HG03460 (cell line): ENCODE results near the gene FOXK1.
"Not testable (repeated sequence)": the region's sequence is repeated elsewhere in the genome, so short reads cannot be mapped to it uniquely, and the experiment has no call there.

ENCODE experiments used
- ATAC-seq: cut with Tn5 transposase; IDR thresholded peaks from one replicate; pipeline ENCODE4 v1.9.1; 2021; ENCODE audit not compliant: unreplicated experiment

Gene FOXK1

DNA sequence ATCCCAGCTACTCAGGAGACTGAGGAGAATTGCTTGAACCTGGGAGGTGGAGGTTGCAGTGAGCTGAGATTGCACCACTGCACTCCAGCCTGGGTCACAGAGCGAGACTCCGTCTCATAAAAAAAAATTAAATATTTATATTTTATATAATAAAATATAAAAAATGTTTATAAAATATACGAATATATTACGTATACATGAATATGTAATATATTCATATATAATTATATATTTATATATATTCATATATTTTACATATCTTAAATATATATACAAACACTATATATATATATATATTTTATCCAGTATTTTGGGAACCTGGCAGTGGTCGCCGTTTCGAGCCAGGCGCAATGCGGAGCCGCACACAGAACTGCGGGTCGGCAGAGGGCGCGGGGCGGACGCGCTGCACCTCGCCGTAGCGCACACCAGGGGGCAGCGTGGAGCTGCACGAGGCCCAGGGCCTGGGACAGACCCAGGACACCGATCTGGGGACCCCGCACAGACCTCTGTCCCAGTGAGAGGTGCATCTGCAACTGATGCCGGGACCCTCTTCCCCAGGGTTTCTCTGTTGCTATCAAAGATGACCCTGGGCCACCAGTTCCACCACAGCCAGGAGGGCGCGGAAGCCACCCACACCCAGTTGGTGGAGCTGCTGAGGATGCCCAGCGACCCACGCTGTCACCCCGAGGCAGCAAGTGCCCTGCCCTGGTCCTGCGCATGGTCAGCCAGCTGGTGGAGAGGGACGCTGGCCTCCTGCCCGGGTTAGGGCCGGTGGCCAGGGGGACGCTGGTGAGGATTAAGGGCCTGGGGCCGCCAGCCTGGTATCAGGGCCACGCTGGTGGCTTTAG, 116.0 kb downstream of the FOXK1 start:
- ATAC-seq: no peak

DNA sequence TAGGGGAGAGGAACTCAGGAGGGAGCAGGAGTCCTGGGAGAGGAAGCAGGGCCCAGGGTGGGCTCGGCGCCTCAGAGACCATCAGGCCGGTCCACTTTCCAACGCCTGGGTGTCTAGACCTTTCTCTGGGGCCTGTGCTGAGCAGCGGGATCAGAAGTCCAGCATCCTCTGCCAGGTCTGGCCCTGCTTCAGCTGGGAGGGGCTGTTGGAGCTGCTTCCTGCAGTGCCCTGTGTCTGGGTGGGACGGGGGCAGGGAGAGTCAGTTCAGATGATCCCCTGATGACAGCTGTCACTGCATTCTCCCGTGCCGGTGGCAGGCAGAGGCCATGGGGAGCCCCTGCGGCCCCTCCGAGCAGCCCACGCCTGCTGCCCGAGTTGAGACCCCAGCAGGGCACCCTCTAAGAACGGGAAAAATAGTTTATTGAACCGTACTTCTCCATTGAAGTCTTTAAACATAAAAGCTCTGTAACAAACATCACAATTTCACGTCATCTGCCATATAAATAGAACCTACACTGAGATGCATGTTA, 116.7 kb downstream of the FOXK1 start:
- no peak for ATAC-seq

DNA sequence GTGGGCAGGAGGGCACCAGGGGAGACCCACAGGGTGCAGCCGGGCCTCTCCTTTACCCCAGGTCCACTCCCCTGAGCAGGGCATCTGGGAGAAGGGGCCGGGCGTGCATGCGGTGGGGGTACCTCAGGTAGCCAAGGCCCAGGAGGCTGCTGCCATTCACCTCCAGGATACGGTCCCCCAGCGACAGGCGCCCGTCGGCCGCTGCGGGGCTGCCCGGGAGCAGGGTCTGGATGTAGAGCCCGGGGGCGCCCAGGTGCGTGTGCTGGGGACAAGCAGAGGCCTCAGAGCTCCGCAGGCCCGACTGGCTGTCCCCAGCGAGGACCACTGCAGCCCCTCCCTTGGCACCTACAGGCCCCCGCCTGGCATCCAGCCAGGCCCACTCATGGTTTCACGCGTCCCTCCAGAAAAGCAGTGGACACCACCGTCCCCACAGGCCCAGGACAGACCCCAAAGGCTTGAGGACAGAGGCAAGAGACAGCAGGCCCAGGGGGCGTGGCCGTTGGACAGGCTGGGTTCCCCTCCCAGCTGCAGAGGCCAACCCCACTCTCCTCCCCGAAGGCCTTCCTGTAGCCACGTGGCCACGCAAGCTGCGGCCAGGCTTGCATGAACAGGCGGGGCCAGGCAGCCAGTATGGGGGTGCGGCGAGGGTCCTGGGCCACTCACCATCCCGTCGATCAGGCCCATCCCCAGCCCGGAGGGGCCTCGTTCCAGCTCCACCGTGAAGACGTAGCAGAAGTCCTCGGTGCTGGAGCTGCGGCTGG, 117.6 kb downstream of the FOXK1 start:
- no peak for ATAC-seq

DNA sequence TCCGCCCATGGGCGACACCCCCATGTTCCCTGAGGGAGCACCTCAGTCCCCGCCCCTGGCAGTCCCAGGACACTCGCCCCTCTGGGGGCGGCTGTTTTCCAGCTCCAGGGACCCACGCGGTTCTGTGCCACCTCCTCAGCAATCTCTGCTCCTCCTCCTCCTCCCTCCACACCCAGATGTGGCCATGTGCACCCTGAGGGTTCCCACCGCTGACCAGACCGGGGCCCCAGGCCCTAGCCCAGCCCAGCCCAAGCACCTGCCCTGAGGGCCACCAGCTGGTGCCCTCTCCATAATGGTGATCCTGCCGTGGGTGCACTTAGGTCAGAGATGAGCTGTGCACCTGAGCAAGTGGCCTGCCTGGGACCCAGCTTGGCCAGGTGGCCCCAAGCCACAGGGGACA, 118.4 kb downstream of the FOXK1 start:
- no peak for ATAC-seq

DNA sequence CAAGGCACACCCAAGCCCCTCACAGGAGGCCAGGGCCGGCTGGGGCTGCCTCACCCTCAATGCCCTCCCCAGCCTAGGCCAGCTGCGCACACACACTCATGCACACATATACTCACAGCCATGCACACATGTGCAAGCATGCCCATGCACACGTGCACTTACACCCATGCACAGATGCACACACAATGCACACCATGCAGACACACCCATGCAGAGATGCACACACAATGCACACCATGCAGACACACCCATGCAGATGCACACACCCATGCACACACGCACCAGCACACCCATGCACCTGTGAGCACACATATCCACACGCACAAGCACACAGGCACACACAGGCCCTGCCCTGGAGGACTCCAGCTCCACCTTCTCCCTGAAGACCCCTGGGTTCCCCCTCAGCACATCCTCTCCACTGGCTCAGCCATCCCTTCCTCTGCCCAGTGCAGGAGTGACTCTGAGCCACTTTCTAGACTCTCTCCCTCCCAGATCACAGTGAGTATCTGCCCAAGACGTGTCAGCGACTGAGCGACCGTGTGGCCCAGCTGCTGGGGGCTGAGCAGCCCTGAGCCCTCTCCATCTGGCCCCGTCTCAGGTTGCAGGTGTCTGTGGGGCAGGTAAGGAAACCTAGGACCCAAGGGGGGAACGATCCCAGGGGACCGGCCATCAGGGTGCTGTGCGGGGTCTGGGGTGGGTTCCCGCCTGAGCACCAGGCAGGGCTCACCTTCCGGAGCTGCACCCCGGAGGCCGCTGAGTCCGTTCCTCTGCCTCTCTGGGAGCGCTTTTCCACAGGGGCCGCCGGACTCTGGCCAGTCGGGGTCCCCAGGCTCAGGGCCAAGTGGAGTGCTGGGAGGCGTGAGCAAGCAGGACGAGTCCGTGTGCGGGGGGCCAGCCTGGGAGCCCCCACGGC, 119.1 kb downstream of the FOXK1 start:
- no peak for ATAC-seq

DNA sequence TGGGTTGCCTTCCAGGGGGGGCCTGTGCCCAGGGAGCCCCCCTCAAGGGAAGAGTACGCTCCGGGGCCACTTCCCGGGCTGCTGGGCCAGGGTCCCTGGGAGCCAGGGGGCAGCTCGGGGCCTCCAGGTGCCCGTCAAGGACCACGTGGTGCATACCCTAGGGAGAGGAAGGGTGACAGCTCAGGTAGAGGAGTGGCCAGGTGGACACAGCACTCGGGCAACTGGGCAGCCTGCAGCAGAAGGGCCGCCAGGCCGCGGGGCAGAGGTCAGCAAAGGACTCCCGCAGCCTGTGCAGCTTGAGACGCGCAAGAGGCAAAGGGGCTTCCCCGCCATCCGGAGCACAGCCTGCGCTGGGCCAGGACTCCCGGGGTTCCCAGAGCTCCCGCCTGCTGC, 119.7 kb downstream of the FOXK1 start:
- ATAC-seq: no peak

DNA sequence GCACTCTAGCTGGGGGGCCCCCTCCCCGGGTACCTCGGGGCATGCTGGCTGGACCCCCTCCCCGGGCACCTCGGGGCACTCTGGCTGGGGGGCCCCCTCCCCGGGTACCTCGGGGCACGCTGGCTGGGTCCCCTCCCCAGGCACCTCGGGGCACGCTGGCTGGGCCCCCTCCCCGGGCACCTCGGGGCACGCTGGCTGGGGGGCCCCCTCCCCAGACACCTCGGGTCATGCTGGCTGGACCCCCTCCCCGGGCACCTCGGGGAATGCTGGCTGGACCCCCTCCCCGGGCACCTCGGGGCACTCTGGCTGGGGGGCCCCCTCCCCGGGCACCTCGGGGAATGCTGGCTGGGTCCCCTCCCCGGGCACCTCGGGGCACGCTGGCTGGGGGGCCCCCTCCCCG, 120.5 kb downstream of the FOXK1 start:
- ATAC-seq: not testable (repeated sequence)

DNA sequence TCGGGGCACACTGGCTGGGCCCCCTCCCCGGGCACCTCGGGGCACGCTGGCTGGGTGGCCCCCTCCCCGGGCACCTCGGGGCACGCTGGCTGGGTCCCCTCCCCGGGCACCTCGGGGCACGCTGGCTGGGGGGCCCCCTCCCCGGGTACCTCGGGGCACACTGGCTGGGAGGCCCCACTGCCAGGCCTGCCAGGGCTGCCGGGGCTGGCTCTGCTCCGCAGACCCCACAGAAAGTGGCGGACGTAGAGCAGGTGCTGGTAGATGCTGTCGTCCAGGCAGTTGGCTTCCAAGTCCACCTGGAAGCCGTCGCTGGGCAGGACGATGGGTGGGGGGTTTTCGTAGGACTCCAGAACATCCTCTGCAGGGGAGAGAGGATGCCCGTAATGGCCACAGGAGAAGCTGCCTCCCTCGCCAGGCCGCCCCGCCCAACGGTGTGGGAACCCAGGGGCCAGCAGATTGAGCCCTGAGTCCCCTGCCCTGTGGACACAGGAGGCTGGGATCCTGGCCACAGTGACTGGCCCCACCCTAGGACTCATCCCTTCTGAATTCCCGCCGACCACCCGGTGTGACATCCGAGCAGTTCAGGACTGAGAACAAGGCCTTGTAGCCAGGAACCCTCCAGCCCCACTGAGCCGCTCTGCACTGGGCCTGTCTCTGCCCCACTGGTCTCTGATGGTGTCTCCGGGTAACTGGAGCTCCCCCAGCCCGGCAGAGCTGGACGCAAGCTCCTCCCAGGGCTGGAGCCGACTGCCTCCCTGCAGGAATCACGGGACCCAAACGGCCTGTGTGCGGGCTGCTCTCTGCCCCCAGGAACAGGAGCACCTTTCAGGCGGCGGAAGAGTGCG, 121.5 kb downstream of the FOXK1 start:
- no peak for ATAC-seq

DNA sequence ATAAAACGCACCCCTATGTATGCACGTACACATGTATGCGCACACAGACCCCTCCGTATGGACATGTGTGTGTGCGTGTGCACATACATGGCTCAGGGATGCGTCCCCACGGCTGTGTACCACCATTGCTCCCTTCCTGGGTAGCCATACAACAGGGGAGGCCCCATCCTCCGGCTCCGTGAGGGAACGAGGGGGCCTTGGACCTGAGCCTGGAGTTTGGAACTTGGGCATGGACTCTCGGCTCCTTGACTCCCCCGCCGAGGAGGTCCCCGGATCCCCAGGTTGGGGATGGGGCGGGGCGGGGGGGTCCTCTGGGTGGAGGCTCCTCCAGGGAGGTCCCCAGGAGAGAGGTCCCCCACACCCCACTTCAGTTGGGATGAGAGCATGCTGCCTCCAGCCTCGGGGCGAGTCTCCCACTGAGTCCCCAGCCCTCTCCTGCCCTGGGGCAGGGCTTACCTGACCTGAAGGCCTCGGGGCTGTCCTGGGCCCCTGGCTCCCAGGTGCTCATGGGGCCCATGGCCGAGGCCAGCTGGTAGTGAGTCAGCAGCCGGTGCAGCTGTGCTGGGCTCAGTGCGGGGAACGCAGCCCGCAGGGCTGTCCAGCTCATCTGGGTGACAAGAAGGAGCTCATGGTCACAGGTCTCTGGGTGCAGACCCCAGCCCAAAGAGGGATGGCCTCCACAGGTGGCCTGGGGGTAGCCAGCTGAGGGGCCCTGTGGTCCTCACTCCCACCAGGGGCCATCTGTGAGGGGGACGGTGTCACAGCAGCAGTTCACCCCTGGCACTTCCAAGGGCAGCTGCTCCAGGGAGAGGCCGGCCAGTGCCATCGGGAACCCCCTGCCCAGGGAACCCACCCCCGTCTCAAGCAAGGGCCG, 123.3 kb downstream of the FOXK1 start:
- ATAC-seq: no peak

DNA sequence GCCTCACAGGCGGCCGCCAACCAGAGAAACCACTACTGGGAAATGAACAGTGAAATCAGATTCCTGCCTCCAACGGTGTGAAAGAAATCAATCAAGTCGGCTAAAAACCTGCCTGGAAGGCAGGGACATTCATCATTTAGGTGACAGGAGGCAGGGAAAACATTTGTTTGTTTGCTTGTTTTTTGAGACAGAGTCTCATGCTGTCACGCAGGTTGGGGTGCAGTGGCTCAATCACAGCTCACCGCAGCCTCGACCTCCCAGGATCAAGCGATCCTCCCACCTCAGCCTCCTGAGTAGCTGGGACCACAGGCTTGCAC, 123.8 kb downstream of the FOXK1 start:
- ATAC-seq: no peak

DNA sequence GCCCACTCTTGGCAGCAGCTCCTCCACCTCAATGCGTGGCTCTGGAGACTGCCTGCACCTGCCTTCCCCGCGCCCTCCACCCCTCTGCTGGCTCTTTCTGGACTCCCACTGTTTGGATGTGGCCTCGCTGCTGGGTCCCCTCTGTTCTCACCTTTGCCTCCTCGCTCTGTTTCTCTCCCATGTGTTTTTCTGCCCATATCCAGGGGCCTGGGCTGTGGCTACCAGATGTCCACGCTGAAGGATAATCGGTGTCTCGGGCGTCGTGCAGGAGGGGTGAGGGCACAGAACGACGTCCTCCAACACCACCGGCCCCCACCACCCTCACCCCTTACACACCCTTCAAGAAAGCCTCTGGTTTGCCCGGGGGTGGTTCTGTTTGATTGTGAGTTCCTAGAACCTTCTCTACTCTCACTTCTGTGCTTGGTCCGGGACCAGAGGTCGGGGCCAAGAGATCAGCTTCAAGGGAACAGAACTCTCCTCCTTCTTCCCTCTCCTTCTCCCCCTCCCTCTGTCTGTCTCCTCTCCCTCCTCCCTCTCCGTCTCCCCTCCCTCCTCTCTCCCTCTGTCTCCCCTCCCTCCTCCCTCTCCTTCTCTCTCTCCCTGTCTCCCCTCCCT, 125.0 kb downstream of the FOXK1 start:
- no peak for ATAC-seq

DNA sequence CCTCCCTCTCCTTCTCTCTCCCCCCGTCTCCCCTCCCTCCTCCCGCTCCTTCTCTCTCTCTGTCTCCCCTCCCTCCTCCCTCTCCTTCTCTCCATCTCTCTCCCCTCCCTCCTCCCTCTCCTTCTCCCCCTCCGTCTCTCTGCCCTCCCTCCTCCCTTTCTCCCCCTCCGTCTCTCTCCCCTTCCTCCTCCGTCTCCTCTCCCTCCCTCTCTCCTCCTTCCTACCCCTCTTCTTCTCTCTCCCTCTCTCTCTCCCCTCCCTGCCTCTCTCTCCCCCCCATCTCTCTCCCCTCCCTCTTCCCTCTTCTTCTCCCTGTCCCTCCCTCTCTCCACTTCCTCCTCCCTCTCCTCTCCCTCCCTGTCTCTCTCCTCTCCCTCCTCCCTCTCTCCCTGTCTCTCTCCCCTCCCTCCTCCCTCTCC, 125.5 kb downstream of the FOXK1 start:
- ATAC-seq: no peak

DNA sequence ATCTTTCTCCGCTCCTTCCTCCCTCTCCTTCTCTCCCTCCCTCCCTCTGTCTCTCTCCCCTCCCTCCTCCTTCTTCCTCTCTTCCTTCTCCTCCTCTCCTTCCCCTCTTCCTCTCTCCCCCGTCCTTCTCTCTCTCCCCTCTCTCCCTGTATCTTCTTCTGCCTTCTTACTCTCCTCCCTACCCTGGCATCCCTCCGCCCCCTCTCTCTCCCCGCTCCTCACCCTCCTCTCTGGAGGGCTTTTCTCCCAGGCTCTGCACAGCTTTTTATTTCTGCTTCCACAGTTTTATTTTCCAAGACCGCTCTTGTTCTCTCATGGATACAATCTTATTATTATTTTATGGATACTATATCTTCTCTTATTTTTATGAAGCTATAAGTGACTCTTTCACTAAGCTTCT, 125.9 kb downstream of the FOXK1 start:
- ATAC-seq: no peak

DNA sequence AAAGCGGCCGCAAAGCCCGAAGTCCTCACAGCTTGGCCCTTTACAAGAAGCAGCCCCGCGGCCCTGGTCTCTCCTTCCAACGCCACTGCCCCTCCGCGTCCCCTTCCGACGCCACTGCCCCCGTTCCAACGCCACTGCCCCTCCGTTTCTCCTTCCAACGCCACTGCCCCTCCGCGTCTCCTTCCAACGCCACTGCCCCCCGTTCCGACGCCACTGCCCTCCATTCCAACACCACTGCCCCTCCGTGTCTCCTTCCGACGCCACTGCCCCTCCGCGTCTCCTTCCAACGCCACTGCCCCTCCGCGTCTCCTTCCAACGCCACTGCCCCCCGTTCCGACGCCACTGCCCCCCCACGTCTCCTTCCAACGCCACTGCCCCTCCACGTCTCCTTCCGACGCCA, 126.5 kb downstream of the FOXK1 start:
- no peak for ATAC-seq

DNA sequence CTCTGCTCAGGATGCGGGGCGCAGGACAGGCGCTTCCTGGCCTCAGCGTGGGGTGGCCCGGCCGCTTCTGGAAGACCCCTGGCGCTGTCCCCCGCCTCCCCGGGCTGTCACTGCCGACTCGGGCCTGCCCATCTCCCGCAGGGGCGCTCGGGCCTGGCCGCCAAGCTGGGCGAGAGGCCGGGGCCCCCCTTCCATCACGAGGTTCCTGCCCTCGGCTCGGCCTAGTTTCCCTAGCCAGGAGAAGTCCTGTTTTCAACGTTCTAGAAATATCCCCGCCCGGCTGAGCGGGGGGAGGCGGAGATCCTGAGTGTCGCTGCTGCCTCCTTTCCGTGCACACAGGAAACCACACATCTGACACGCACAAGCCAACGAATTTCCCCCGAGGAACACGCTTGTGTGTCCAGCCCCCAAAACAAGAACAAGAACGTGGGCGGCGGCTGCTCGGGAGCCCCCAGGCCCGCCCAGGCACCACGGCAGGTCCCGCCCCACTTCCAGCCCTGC, 127.0 kb downstream of the FOXK1 start:
- ATAC-seq: no peak

DNA sequence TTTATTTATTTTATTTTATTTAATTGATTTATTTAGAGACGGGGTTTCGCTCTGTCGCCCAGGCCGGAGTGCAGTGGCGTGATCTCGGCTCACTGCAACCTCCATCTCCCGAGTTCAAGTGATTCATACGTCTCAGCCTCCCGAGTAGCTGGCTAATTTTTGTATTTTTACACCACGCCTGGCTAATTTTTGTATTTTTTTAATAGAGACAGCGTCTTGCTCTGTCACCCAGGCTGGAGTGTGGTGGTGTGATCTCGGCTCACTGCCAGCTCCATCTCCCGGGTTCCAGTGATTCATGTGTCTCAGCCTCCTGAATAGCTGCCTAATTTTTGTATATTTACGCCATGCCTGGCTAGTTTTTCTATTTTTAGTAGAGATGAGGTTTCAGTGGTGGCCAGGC, 127.6 kb downstream of the FOXK1 start:
- no peak for ATAC-seq

DNA sequence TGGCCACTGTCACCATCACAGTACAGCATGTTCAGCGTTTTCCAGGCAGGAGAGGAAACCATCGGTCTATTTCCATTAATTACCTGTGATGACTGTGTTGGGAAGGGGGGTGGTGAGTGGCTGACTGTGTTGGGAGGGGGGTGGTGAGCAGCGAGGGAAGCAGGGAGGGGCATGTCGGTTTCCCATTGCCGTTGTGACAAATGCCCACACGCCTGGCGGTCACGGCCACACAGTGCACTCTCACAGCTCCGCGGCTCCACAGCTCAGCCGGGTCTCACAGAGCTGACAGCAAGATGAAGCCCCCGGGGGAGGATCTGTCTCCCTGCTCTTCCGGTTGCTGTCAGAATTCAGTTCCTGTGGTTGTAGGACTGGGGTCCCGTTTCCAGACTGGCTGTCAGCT, 132.3 kb downstream of the FOXK1 start:
- ATAC-seq: no peak

DNA sequence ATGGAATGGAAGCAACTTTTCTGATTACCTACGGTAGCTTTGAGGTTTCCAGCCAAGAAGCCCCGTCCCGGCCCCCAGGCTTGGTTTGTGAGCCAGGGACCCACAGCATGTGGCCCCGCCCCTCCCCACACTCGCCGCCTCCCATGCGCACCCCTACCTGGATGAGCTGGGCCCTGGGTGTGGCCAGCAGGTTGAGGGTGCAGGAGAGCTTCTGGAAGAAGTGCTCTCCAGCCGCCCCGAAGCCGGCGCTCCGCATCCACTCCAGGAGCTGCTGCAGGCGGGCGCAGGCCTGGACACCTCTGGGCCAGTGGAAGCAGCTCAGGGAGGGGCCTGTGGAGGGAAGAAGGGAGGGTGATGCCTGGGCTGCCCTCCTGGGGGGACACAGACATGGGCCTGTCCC, 133.0 kb downstream of the FOXK1 start:
- ATAC-seq: no peak
